Stomach (tissue), 9 donors: Measurements from ENCODE around the gene STRA6. TPM values are rescaled to one million over a fixed set of nuclear protein-coding genes. Genes with fewer than 3 reads are reported as not detected.

Source experiments
- DNase-seq, 2 donors: peaks; one replicate each; pipeline versions ENCODE4 v3.0.0 to v3.0.0-alpha.2; 2013 to 2019
- H3K27ac ChIP-seq, 5 donors: fragments of 200-600 bp in 4 of 5; sonication (generic) in 4 of 5; one replicate each; pipeline ENCODE4 v1.5.1; 2013 to 2019; ENCODE audit warnings: mild to moderate bottlenecking in 1 of 5, moderate library complexity in 1 of 5
- H3K27me3 ChIP-seq, 3 donors: fragments of 200-600 bp; sonication (generic); one replicate each; pipeline ENCODE4 v1.5.1; 2017 to 2019; ENCODE audit warnings: mixed run types in 1 of 3
- H3K36me3 ChIP-seq, 4 donors: fragments of 200-600 bp; sonication (generic); 1 replicate in 3 of 4; 2 replicates in 1 of 4; pipeline ENCODE4 v1.5.1; 2016 to 2019
- H3K4me1 ChIP-seq, 4 donors: fragments of 200-600 bp; sonication (generic); one replicate each; pipeline ENCODE4 v1.5.1; 2016 to 2019
- H3K4me3 ChIP-seq, 4 donors: fragments of 200-600 bp; sonication (generic) in 3 of 4; one replicate each; pipeline ENCODE4 v1.5.1; 2016 to 2019; ENCODE audit warnings: mild to moderate bottlenecking in 1 of 4
- H3K9me3 ChIP-seq, 4 donors: fragments of 200-600 bp; sonication (generic); one replicate each; pipeline ENCODE4 v1.5.1; 2016 to 2019
- EP300 ChIP-seq: sonication (generic); formaldehyde crosslinking; IDR thresholded peaks from one replicate; pipeline ENCODE4 v1.6.1; 2017; ENCODE audit warnings: antibody characterized with exemption
- POLR2A ChIP-seq, 4 donors: fragments of 450-650 bp; IDR thresholded peaks; one replicate each; pipeline ENCODE4 v1.6.1; 2016; ENCODE audit warnings: antibody characterized with exemption in 4 of 4, control low read depth in 2 of 4, mild to moderate bottlenecking in 1 of 4, moderate library complexity in 1 of 4
- POLR2AphosphoS5 ChIP-seq, 3 donors: sonication (generic); formaldehyde crosslinking; IDR thresholded peaks; one replicate each; pipeline ENCODE4 v1.6.1; 2016; ENCODE audit warnings: antibody characterized with exemption in 3 of 3
- WGBS, 5 donors: extraction: QIAGEN DNeasy Blood & Tissue Kit in 3 of 5; methylation state at CpG; one replicate each; pipeline versions ENCODE4 v1.1.5 to v1.1.7; 2013 to 2018; 5-methylcytosine and 5-hydroxymethylcytosine counted together
- intact Hi-C: fragments of 100-400 bp; cut with DNase I; formaldehyde crosslinking; loops from one replicate; pipeline ENCODE4 v1.15.1; 2023; ENCODE audit warnings: low total_unique reads
- polyA plus RNA-seq, 3 donors: library from polyadenylated mRNA; stranded (reverse); fragments of 200-250 nt; gene quantifications; one replicate each; pipeline ENCODE4 v1.2.3, GENCODE V29; 2013
- total RNA-seq, 5 donors: library from RNA; depleted of rRNA; stranded (reverse); fragments of >200 nt; gene quantifications; one replicate each; pipeline versions ENCODE4 v1.1.0 to v1.2.3, GENCODE V29; 2014 to 2016
- TF ChIP-seq, protein P1 (sequence below), 7 experiments: fragments of 450-650 bp in 4 of 7; fragments of 200-600 bp in 3 of 7; sonication (generic) in 3 of 7; IDR thresholded peaks; one replicate each; pipeline ENCODE4 v1.5.1; 2016 to 2019; ENCODE audit warnings: antibody characterized with exemption in 7 of 7, control low read depth in 2 of 7, mild to moderate bottlenecking in 1 of 7
- donor health status: healthy with polysubstance abuse.
- donor health status: Bipolar disorder and iron deficiency.
- donor health status: healthy.

STRA6 gene
- total and polyA plus RNA-seq, 8 donors, result 0.95 to 1.5 TPM; not detected in 6

DNA sequence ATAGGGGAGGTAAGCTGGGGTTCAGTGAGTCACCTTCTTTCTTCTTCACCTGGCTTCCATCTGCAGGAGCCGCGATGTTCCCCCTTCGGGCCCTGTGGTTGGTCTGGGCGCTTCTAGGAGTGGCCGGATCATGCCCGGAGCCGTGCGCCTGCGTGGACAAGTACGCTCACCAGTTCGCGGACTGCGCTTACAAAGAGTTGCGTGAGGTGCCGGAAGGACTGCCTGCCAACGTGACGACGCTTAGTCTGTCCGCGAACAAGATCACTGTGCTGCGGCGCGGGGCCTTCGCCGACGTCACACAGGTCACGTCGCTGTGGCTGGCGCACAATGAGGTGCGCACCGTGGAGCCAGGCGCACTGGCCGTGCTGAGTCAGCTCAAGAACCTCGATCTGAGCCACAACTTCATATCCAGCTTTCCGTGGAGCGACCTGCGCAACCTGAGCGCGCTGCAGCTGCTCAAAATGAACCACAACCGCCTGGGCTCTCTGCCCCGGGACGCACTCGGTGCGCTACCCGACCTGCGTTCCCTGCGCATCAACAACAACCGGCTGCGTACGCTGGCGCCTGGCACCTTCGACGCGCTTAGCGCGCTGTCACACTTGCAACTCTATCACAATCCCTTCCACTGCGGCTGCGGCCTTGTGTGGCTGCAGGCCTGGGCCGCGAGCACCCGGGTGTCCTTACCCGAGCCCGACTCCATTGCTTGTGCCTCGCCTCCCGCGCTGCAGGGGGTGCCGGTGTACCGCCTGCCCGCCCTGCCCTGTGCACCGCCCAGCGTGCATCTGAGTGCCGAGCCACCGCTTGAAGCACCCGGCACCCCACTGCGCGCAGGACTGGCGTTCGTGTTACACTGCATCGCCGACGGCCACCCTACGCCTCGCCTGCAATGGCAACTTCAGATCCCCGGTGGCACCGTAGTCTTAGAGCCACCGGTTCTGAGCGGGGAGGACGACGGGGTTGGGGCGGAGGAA lies 69.6 kb downstream of the STRA6 start:
- intact Hi-C loops, result no loop called here
- H3K4me1 ChIP-seq, result peaks cover 48 to 86% (median 67%) of the 10 kb centered on the region in 4 donors
- H3K36me3 ChIP-seq, result no peaks in the 10 kb centered on the region
- H3K4me3 ChIP-seq, result no peak overlapping the region
- TF ChIP-seq EP300, result no peak
- no peak for TF ChIP-seq POLR2A (IDR thresholded peaks at IDR 0.05)
- TF ChIP-seq POLR2AphosphoS5 (IDR thresholded peaks at IDR 0.05), result no peak
- TF ChIP-seq, protein P1, sequence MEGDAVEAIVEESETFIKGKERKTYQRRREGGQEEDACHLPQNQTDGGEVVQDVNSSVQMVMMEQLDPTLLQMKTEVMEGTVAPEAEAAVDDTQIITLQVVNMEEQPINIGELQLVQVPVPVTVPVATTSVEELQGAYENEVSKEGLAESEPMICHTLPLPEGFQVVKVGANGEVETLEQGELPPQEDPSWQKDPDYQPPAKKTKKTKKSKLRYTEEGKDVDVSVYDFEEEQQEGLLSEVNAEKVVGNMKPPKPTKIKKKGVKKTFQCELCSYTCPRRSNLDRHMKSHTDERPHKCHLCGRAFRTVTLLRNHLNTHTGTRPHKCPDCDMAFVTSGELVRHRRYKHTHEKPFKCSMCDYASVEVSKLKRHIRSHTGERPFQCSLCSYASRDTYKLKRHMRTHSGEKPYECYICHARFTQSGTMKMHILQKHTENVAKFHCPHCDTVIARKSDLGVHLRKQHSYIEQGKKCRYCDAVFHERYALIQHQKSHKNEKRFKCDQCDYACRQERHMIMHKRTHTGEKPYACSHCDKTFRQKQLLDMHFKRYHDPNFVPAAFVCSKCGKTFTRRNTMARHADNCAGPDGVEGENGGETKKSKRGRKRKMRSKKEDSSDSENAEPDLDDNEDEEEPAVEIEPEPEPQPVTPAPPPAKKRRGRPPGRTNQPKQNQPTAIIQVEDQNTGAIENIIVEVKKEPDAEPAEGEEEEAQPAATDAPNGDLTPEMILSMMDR (IDR thresholded peaks at IDR 0.05), result no peak
- H3K27me3 ChIP-seq, result peaks cover 62 to 100% (median 99%) of the 10 kb centered on the region in 3 donors
- 12 to 32% (median 16%) methylated on average over 42 to 90 of the region's 90 CpGs for WGBS, 5 donors
- peaks cover 0 to 15% (median 3%) of the 10 kb centered on the region in 4 donors for H3K9me3 ChIP-seq
- DNase-seq, result peak in 1 of 2 donors; percentile 45
- H3K27ac ChIP-seq, result no peak overlapping the region

DNA sequence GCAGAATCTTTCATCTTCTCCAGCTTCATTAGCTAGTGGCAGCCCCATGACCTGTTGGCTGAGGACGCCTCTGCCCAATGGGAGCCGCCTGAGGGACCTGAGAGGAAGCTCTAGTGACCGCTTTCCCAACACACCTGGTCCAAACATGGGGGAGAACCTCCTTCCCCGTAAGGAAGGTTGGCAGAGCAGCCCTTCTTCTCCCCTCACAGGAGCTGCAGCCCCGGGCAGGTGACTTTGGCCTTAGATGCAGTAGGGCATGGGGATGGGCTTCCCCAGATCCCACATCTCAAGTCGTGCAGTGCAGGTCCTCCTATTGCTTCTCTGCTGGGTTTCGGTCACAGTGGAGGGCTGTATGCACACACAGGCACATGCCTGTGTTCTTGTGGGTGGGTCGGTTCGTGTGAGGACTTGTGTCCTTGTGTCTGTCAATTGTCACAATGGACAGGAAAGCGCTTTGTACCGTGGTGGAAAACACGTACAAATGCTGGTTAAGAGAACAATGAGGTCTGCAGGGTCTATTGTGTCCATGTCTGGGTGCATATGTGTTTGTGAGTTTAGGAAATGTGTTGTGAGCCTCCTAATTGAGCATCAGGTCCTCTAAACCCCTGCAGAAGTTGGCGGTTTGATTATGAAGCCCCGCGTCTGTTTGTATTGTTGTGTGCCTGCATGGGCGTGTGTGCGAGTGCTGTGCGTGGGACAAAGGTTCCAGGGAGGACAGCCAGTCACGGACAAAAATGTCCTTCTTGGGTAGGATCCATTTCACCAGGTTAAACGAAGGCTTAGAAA lies 70.8 kb downstream of the STRA6 start:
- 14 to 27% (median 17%) methylated on average over 17 to 20 of the region's 20 CpGs for WGBS, 5 donors
- intact Hi-C loops, result no loop called here
- Histone ChIP-seq H3K36me3 (no peaks in the 10 kb centered on the region), H3K27me3 (peaks cover 59 to 100% (median 100%) of the 10 kb centered on the region in 3 donors), H3K27ac (no peak overlapping the region), H3K4me3 (no peak overlapping the region), H3K9me3 (peaks cover 0 to 15% (median 3%) of the 10 kb centered on the region in 4 donors), H3K4me1 (peaks cover 52 to 89% (median 70%) of the 10 kb centered on the region in 4 donors)
- TF ChIP-seq POLR2AphosphoS5 (IDR thresholded peaks at IDR 0.05) (no peak), EP300 (no peak), POLR2A (IDR thresholded peaks at IDR 0.05) (no peak)
- TF ChIP-seq, protein P1 (IDR thresholded peaks at IDR 0.05), result no peak
- no peak for DNase-seq

DNA sequence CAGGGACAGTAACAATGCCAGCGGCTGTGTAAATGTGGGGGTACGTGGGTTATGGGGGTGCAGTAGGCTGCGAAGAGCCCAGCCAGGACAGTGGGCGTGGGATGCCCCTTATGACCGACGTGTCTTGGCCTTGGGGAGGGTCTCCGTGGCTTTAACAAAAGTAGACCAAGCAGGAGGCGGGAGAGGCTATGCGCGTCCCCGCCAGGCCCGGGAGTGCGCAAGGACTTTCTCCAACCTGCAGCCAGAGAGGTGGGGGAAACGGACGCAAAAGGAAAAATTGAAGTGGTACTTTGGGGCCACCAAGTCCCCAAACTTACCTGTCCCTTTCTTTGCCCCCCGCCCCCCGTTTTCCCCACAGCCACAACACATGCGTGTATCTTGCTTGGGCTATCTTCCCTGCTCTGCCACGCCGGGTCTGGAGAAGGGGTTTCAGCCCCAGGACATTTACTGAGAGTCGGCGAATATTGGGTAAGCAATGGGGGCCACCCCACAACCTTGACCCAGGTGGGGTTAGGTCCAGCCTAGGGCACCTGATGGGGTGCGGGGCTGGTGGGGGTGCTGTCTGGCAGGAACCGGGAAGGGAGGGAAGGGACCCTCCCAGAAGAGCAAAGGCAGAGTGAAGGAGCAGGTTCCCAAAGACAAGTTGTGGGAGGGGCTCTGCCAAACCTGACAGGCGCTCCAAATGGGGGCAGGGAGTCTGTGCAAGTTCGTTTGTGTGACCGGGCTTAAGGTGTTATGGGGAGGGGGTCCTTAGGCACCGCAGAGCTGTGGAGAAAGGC lies 71.5 kb downstream of the STRA6 start:
- H3K4me1 ChIP-seq, result peaks cover 44 to 81% (median 62%) of the 10 kb centered on the region in 4 donors
- WGBS, 5 donors, result 8 to 22% (median 9%) methylated on average over 28 of the region's 28 CpGs

More for the DNA sequence above, 71.5 kb downstream of the STRA6 start:
- peak overlapping the region in 1 of 4 donors; percentile 9 for H3K4me3 ChIP-seq
- peaks cover 59 to 100% (median 97%) of the 10 kb centered on the region in 3 donors for H3K27me3 ChIP-seq
- TF ChIP-seq POLR2A (IDR thresholded peaks at IDR 0.05) (no peak), EP300 (no peak), POLR2AphosphoS5 (IDR thresholded peaks at IDR 0.05) (no peak)
- TF ChIP-seq, protein P1 (IDR thresholded peaks at IDR 0.05), result no peak
- H3K9me3 ChIP-seq, result peaks cover 0 to 15% (median 3%) of the 10 kb centered on the region in 4 donors
- intact Hi-C loops, result no loop called here
- DNase-seq, result no peak
- no peaks in the 10 kb centered on the region for H3K36me3 ChIP-seq
- no peak overlapping the region for H3K27ac ChIP-seq
